ENCODE measurements around the gene RBPMS2.

Gene RBPMS2

DNA sequence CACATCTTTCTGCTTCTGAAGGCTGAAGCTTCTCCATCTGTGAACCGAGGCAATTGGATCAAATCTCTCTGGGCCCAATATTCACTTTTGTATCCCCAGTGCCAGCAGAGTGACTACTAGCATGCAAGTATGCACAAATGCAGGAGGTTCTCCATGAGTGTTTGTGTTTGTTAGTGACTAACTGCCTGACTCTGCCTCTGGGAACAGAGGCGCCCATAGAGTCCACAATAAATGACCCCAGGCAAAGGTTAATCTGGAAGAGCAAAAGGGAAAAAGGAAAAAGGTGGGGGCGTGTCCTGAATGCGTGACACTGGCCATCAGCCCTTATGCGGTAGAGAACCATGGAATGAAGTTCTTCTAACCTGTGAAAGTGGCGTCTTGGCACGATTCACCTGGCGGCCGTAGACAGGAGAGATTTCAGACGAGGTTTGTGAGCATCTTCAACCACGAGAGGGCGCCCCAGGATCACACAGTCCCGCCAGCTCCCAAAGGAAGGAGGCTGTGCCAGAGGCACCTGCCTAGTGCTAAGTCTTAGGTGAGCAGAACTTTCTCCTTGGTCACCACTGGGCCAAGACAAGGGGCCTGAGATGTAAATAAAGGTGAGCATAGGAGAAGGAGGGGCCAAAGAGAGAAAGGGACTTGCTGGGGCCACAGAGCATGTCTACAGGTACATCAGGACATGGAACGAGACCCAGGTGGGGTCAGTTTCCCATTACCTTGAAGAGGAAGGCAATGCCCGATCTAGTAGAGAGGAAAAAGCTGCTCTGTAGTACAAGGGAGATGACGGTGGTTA is 44.2 kb downstream of the RBPMS2 start:
- DNase-seq (ENCODE audit: low read depth in 4 of 4, low spot score in 1 of 4), result peak; percentile 81 to 90 (median 84)

GRCh38 chr15:64730151-64730550 is 45.2 kb downstream of the RBPMS2 start:
- DNase-seq (ENCODE audit: low read depth in 4 of 4, low spot score in 1 of 4), result no peak

- DNase-seq (ENCODE audit: low read depth in 4 of 4, low spot score in 1 of 4), result no peak
These were observed 55.2 kb downstream of the RBPMS2 start for GRCh38 chr15:64720188-64720587.

DNA sequence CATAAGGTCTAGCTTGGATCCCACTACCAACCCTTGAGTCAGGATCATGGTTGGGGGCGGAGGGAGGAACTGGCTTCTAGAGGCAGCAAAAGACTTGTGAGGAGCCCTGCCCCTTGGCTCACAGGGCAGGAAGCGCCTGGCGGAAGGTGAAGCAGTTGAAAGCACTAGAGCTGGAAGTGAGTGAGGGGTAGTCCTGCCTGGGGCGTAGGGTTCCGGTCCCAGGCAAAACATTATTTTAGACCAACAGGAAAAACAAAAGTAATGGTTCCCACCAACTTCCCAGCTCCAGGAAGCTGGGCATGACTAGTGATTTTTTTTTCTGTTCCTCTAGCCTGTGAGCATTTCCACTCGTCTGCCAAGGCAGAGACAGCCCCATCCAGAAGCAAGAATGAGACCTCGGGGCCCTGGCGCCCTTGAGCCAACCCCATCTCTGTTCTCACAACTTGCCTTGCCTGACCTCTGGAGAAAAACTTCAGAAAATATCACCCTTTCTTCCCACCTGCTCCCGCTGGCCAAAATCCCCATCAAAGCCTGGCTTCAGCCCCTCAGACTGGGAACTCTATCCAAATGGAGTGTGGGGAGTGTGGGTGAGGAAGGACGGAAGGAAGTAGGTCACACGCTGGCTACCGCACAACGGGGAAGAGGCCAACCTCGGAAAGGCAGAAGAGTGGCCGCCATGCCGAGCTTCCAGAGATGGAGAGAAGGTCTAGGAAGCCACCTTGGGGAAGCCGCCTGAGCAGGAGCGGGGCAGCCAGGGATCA is 57.5 kb downstream of the RBPMS2 start:
- DNase-seq (ENCODE audit: low read depth in 4 of 4, low spot score in 1 of 4), result no peak

- DNase-seq (ENCODE audit: low read depth in 4 of 4, low spot score in 1 of 4), result no peak
These were observed 58.3 kb downstream of the RBPMS2 start for GRCh38 chr15:64717130-64717529.

GRCh38 chr15:64716452-64716851 is 58.9 kb downstream of the RBPMS2 start:
- DNase-seq (ENCODE audit: low read depth in 4 of 4, low spot score in 1 of 4), result no peak

GRCh38 chr15:64713592-64713991 is 61.8 kb downstream of the RBPMS2 start:
- no peak for DNase-seq (ENCODE audit: low read depth in 4 of 4, low spot score in 1 of 4)

GRCh38 chr15:64712353-64712752 is 63.0 kb downstream of the RBPMS2 start:
- DNase-seq (ENCODE audit: low read depth in 4 of 4, low spot score in 1 of 4), result no peak

DNA sequence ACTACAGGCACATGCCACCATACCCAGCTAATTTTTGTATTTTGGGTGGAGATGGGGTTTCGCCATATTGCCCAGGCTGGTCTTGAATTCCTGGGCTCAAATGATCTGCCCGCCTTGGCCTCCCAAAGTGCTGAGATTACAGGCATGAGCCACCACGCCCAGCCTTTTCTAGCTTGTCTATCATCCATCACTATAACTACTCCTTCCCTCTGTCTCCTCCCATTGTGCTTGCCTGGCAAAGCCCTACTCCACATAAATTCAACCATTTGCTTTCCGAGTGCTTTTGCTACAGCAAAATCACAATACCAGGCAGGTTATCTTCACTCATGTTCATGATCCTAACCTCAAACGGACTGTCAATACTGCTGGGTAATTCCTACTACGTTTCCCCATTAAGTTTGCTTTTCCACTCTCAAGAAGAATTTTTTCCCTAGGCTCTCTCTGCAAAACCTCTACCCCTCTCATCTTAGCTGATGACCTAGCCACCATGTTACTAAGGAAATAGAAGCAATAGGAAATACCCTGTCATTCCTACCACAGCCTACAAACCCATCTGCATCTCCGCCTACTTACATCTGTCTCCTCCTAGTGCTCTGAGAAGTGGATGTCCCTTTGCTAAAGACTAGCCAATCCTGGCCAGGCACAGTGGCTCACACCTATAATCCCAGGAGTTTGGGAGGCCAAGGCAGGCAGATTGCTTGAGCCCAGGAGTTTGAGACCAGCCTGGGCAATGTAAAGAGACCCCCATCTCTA is 64.5 kb downstream of the RBPMS2 start:
- DNase-seq (ENCODE audit: low read depth in 4 of 4, low spot score in 1 of 4), result no peak

GRCh38 chr15:64706011-64706911 is 69.1 kb downstream of the RBPMS2 start:
- DNase-seq (ENCODE audit: low read depth in 4 of 4, low spot score in 1 of 4), result no peak

DNA sequence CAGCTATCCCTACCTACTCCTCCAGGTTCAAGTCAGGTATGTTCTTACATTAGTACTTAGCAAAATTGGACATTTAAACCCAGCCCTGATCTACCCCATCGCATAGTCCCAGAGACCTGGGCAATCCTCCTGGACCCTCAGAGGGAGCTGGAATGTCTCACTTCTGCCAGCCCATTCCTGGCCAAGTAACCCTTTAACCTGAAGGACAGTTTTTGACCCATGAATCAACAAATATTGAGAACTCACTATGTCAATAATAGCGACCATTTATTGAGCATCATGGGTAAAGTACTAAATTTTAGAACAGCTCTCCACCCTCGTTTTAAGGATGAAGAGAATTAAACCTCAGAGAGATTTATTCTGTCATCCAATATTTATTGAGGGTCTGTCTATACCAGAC is 70.4 kb downstream of the RBPMS2 start:
- no peak for DNase-seq (ENCODE audit: low read depth in 4 of 4, low spot score in 1 of 4)

GRCh38 chr15:64703632-64703959 is 71.8 kb downstream of the RBPMS2 start:
- DNase-seq (ENCODE audit: low read depth in 4 of 4, low spot score in 1 of 4), result no peak

- DNase-seq (ENCODE audit: low read depth in 4 of 4, low spot score in 1 of 4), result peak; percentile 91 to 96 (median 94)
These were observed 72.4 kb downstream of the RBPMS2 start for GRCh38 chr15:64702816-64703631.

- no peak for DNase-seq (ENCODE audit: low read depth in 4 of 4, low spot score in 1 of 4)
These were observed 73.8 kb downstream of the RBPMS2 start for GRCh38 chr15:64701482-64702184.

GRCh38 chr15:64701051-64701450 is 74.3 kb downstream of the RBPMS2 start:
- DNase-seq (ENCODE audit: low read depth in 4 of 4, low spot score in 1 of 4), result no peak

DNA sequence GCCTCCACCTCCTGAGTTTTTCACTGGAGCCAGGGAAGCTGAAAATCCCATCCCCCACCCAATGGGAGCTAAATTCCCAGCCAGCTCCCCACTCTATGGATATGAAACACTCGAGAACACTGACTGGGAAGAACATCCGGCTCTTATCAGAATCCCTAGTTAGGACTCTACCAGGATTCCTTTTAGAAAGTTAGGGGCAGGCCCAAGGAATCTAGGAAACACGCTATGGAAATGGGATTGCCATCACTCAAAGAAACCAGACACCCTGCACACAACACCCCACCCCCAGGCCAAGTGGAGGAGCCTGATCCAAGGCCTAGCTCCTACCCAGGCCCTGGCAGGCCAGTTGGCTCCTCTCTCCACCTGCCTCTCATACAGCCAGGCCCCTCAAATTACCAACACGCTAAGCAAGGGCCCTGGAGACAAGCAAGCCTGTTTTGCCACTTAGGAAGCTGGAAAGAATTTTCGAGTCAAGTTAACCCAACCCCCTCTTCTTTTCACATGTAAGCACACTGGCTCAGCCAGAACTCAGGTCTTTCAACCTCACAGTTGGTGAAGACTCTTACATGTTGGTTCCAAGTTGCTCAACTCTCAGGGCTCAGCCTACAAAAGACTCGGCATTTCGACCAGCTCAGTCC is 75.5 kb downstream of the RBPMS2 start:
- DNase-seq (ENCODE audit: low read depth in 4 of 4, low spot score in 1 of 4), result no peak

DNA sequence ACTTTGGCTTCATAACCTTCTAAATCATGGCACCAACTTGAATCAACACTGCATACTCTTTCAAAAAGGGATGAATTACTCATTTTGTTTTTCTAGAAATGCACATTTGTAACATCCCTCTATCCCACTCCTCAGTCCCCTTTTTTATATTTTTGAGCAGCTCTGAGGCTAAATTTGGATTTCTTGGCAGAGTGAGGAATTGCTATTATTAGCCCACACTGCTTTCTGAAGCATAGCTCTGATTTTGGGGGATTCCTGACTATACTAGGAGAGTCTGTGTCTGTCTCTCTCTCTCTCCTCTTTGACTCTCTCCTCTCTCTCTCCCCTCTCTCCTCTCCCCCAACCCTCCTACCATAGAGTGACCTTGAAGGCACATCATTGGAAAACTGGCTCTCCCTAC is 76.6 kb downstream of the RBPMS2 start:
- DNase-seq (ENCODE audit: low read depth in 4 of 4, low spot score in 1 of 4), result no peak

GRCh38 chr15:64697911-64698369 is 77.4 kb downstream of the RBPMS2 start:
- DNase-seq (ENCODE audit: low read depth in 4 of 4, low spot score in 1 of 4), result peak in 1 of 4 experiments; percentile 29

- no peak for DNase-seq (ENCODE audit: low read depth in 4 of 4, low spot score in 1 of 4)
These were observed 78.9 kb downstream of the RBPMS2 start for GRCh38 chr15:64696481-64696880.

Measured in stimulated activated CD4-positive, alpha-beta T cell treated with anti-CD3 and anti-CD28 coated beads, Interleukin-1b, Interleukin-23, amount 100 ng/mL, for 24 hours (primary cell).